HG02973 (cell line): ENCODE results near the gene CRNKL1.

Experiments
- ATAC-seq: cut with Tn5 transposase; IDR thresholded peaks from one replicate; pipeline ENCODE4 v1.9.1; 2021; ENCODE audit warnings: moderate library complexity; ENCODE audit not compliant: unreplicated experiment

Gene CRNKL1

GRCh38 chr20:20052074-20052970 is at the start of gene CRNKL1, which contains the start of gene CFAP61:
CRNKL1 (minus strand) TSS chr20:20052466; CDS start chr20:20052342, 124 bp downstream.
CFAP61 (plus strand) TSS chr20:20052532; CDS start chr20:20056654, 4,122 bp downstream.
- ATAC-seq = peak; percentile 92

- ATAC-seq = no peak
These were observed 48.6 kb upstream of the CRNKL1 start for GRCh38 chr20:20100881-20101280.

DNA sequence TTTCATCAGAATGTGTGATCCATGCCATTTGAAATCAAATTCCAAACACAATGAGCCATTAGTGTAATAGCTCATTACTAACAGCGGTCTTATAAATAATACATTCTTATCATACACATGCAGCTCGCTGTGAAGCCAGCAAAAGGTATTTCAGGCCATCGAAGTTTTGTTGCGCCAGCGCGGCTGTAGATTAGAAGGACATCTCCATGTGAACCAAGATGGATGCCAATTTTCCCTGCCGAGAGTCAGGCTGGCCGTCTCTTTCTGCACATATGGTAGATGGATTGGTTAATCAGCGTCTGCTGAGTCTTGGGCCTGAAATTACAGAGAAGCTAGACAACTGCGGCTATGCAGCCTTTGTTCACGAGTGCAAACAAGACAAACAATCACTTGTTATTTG is 44.2 kb upstream of the CRNKL1 start:
- ATAC-seq = no peak

DNA sequence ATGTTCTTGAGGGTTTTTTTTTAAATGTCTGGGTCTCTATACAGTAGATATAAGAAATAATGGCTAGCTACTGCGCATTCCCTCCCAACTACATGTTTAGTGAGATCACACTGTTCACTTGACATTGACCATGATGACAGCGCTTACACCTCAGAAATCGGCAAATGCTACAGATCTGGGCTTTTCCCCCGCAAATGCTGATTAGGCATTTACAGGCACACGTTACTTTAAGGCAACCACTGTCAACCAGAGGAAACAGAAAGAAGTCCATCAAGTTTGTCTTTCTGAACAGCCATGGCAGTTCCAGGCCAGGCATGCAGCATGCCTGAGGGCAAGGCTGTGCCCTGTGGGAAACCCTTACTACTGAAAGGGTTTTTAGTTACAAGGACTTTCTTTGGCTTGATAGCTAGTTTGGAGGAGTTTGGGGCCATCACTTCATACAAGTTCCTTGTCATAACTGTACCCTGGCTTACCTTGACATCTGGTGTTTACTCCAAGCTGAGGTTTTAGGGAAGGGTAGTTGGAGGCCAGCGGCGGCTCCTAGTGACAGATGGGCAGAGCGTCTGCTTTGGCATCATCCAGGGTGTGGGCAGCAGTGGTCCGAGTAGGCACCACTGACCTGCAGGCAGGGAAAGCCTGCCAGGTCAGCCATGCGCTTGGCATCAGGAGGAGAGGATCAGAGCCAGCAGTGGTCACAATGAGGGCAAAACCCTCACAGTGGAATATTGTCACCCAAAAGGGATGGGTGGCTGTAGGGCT is 43.0 kb upstream of the CRNKL1 start:
- ATAC-seq = no peak

DNA sequence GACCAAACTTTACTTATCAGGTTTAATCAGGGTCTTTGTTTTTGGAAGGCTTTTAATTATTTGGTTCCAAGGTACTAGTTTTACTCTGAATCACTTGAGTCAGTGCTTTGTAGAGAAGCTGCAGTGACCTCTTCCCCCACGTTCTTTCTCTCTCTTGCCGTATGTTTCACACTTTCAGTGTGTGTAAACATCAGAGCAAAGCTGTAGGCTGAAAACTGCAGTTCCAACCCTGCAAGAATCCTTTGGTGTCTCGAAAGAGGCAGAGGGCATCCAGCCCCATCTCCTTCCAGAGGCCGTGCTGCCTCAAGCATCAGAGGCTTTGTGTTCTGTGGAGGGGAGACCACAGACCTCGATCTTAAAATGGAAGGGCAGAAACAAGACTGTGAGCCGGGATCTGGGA is 42.1 kb upstream of the CRNKL1 start:
- ATAC-seq = no peak

GRCh38 chr20:20092827-20093226 is 40.6 kb upstream of the CRNKL1 start:
- no peak for ATAC-seq

DNA sequence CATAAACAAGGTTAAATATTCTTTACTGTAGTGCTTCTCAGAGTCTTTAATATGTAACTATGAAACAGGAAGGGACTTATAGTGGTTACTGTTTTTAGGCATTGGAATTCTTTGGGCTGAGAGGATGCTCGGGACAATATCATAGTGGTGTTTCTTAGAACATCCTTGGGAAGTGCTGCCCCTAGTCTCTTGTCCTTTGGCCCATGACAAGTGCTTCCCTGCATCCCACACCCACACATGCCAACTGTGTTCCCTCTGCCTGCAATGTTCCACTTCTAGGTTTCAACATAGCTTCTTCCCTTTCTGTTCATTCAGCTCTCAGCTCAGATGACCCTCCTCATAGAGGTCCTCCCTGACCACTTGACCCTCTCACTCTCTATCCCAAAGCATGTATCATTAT is 37.7 kb upstream of the CRNKL1 start:
- ATAC-seq = no peak

GRCh38 chr20:20089018-20089417 is 36.8 kb upstream of the CRNKL1 start:
- ATAC-seq = no peak

GRCh38 chr20:20085812-20086211 is 33.5 kb upstream of the CRNKL1 start:
- no peak for ATAC-seq

DNA sequence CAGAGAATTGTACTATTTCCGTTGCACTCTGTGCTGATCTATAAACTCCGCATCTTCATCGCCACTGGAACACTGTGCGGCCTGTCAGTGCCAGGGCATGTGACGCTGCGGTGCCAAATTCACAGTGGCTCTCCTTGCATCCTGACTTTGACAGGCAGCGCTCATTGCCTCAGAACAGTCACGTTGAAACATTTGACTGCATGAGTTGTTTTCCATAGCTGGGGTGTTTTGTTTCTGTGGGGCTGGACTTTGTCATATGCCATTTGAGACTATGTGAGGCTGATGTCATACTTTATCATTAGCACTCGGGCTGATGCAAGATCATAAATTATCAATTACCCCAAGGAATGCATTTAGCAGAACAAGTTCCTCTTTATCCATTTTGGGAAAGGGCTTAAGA is 32.8 kb upstream of the CRNKL1 start:
- ATAC-seq = no peak

GRCh38 chr20:20084296-20084752 is 32.1 kb upstream of the CRNKL1 start:
- ATAC-seq = no peak

GRCh38 chr20:20083807-20084206 is 31.5 kb upstream of the CRNKL1 start:
- ATAC-seq = no peak

GRCh38 chr20:20079102-20079784 is 27.0 kb upstream of the CRNKL1 start:
- no peak for ATAC-seq

GRCh38 chr20:20078041-20078440 is 25.8 kb upstream of the CRNKL1 start:
- no peak for ATAC-seq

DNA sequence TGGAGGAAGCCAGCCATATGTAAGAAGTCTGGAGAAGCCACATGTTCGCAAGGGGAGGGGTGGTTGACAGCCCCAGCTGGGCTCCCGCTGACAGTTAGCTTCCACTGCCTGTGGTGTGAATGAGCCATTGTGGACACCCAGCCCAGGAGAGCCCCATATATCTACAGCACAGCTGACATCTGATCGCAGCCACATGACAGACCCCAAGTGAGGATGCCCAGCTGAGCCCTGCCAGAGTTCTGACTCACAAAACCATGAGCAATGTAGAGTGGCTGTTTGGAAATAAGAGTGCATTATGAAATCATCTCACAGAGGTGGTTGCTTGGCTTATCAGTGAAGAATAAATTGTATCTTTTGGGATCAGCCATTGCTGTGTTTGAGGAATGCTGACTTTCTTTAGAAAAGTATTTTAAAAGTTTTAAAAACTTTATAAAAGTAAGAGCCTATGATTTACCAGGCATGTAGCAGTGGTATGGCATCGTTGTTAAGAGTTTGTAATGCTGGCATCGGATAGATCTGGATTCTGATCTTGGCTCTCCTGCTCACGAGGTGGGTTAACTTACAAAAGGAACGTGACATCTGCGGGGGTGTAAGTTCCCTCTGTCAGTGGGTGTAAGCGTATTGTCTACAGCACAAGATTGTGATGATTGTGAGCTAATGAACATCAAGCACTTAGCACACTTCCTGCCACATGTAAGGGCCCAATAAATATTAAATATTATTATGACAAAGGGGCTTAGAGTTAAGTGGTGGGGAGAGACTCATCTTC is 24.2 kb upstream of the CRNKL1 start:
- no peak for ATAC-seq

GRCh38 chr20:20075032-20075431 is 22.8 kb upstream of the CRNKL1 start:
- no peak for ATAC-seq

- ATAC-seq = no peak
These were observed 21.6 kb upstream of the CRNKL1 start for GRCh38 chr20:20073801-20074371.

GRCh38 chr20:20070871-20071726 is 18.8 kb upstream of the CRNKL1 start:
- ATAC-seq = no peak

DNA sequence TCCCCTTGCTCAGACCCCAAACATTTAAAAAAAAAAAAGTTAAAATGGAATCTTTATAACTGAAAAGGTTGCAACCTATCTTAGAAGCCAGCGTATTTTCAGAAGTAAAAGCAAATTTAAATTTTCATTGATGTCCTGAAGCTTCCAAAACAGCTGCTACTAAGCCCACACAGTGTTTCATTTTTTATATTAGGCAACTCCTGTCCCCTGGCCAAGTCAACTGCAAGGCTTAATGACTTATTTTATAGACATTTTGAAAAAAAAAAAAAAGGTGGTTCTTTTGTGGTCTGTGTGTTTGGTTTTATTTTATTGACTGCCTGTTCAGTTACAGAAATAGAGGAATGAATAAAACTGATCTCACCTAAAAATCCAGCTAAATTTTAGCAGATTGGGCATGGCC is 13.1 kb upstream of the CRNKL1 start:
- no peak for ATAC-seq
